ENCODE measurements around the gene FRMD8. TPM values are rescaled to one million over a fixed set of nuclear protein-coding genes. Genes with fewer than 3 reads are reported as not detected.
A peak's percentile ranks its signal among the peaks of the same experiment; 100 is the strongest.

The FRMD8 gene
- total RNA-seq, 1 donor from 2014 or later = 8.4 TPM

DNA sequence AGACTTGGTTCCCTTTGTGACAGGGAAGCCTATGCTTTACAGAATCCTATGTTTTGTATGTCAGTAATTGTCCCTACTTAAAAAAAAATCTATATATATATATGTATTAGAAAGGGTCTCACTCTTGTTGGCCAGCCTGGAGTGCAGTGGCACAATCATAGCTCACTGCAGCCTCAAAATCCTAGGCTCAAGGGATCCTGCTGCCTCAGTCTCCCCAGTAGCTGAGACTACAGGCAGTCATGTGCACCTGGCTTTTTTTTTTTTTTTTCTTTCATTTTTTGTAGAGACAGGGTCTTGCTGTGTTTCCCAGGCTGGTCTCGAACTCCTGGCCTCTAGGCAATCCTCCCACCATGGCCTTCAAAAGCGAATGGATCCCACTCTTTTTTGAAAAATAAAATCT, 34.1 kb downstream of the FRMD8 start:
- peaks cover 26% of the 10 kb centered on the region for H3K36me3 ChIP-seq
- DNase-seq = no peak
- H3K9me3 ChIP-seq (replicated peaks) = no peaks in the 10 kb centered on the region
- H3K27ac ChIP-seq (replicated peaks) = peak overlapping the region; percentile 100
- TF ChIP-seq, protein P1, sequence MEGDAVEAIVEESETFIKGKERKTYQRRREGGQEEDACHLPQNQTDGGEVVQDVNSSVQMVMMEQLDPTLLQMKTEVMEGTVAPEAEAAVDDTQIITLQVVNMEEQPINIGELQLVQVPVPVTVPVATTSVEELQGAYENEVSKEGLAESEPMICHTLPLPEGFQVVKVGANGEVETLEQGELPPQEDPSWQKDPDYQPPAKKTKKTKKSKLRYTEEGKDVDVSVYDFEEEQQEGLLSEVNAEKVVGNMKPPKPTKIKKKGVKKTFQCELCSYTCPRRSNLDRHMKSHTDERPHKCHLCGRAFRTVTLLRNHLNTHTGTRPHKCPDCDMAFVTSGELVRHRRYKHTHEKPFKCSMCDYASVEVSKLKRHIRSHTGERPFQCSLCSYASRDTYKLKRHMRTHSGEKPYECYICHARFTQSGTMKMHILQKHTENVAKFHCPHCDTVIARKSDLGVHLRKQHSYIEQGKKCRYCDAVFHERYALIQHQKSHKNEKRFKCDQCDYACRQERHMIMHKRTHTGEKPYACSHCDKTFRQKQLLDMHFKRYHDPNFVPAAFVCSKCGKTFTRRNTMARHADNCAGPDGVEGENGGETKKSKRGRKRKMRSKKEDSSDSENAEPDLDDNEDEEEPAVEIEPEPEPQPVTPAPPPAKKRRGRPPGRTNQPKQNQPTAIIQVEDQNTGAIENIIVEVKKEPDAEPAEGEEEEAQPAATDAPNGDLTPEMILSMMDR (IDR thresholded peaks at IDR 0.05; ENCODE audit: borderline replicate concordance) = no peak
- intact Hi-C loops (cut with micrococcal nuclease) = loop anchor here (5.0 kb wide), 1 partner anchor 82 kb away; no protein-coding TSS in a partner anchor
- peaks cover 89% of the 10 kb centered on the region for H3K4me1 ChIP-seq
- H3K27me3 ChIP-seq (ENCODE audit: low read depth) = no peaks in the 10 kb centered on the region
- H3K4me3 ChIP-seq = peak overlapping the region; percentile 80

DNA sequence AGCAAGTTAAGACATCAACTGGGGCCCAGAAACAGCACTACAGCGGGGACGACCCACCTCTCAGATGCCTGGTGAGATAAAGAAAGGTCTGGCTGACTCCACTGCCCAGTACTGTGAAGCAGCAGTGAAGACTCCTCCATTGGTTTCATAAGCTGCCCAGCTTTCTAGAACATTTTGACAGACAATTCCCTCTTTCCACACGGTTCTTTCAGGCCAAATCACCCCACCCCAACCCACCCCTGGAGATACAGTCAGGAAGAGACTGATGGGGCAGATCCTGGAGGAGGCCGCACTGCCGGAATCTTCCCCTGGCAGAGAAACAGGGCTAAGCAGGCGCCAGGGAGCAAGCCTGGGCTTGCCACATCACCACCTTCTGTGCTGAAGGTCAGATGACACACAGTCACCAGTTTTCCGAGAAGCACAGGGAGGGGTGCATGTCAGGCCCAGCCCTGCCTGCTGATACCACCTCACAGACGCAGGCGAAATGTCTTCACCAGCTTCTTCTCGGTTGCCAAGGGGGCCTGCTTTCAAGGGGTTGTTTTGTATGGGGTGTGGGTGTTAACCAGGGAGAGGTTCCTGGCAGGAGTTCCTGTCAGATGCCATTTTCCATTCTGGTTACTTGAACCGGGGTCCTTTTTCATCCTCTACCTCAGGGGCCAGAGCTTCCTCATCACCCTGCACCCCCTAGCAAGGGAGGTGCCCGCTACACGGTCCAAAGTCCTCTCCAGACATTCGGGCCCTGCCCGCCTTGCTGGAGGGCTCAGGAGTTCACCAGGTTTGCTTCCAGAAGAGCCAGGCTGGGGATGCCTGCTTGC, 34.7 kb downstream of the FRMD8 start:
- H3K27me3 ChIP-seq (ENCODE audit: low read depth) = no peaks in the 10 kb centered on the region
- H3K4me1 ChIP-seq = peaks cover 87% of the 10 kb centered on the region
- intact Hi-C loops (cut with micrococcal nuclease) = loop anchor here (5.0 kb wide), 1 partner anchor 81 kb away; no protein-coding TSS in a partner anchor
- H3K27ac ChIP-seq (replicated peaks) = peak overlapping the region; percentile 100
- H3K36me3 ChIP-seq = peaks cover 33% of the 10 kb centered on the region
- peak; percentile 92 for DNase-seq
- TF ChIP-seq, protein P1 (IDR thresholded peaks at IDR 0.05; ENCODE audit: borderline replicate concordance) = no peak
- H3K9me3 ChIP-seq (replicated peaks) = no peaks in the 10 kb centered on the region
- H3K4me3 ChIP-seq = peak overlapping the region; percentile 80

DNA sequence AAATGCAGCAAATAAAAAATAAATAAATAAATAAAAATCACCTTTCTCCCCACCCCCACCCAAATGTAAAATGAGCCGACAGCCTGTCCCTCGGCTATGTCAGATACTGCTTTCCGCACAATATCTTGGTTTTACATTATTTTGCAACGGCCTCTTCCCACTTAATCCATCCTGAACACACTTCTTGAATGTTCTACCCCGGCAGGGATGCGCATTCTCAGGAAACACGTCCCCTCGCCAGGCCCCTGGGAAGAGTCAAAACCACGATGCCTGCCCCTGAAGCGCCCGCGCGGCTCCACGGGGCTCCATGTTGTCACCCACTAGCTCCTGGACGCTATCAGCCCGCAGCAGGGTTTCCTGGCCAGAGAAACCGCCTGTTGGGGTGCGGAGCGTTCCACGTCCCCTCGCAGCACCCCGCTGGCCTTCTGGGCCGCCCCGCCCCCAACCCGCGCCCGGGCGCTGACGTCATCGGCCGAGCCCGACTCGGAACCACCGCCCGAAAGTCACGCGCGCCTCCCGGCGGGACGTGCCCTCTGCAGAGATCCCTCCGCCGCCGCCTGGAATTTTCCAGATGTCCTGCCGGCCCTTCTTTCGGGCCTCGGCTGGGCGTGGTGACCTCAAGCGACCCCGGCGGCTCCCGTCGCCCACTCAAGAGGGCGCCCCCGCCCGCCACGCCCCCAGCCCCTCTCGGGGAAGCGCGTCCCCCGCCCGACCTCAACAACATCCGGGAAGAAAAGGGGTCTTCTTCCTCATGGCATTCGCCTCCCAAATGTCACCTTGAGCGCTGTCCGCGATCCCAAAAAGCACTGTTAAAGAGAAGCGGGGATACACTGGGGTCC, 35.6 kb downstream of the FRMD8 start:
- no peaks in the 10 kb centered on the region for H3K9me3 ChIP-seq (replicated peaks)
- H3K4me1 ChIP-seq = peaks cover 87% of the 10 kb centered on the region
- peak; percentile 99 for DNase-seq
- peak overlapping the region; percentile 80 for H3K4me3 ChIP-seq
- no peaks in the 10 kb centered on the region for H3K27me3 ChIP-seq (ENCODE audit: low read depth)
- TF ChIP-seq, protein P1 (IDR thresholded peaks at IDR 0.05; ENCODE audit: borderline replicate concordance) = no peak
- peaks cover 41% of the 10 kb centered on the region for H3K36me3 ChIP-seq
- peak overlapping the region; percentile 100 for H3K27ac ChIP-seq (replicated peaks)
- intact Hi-C loops (cut with micrococcal nuclease) = loop anchor here (5.0 kb wide), 1 partner anchor 80 kb away; no protein-coding TSS in a partner anchor

DNA sequence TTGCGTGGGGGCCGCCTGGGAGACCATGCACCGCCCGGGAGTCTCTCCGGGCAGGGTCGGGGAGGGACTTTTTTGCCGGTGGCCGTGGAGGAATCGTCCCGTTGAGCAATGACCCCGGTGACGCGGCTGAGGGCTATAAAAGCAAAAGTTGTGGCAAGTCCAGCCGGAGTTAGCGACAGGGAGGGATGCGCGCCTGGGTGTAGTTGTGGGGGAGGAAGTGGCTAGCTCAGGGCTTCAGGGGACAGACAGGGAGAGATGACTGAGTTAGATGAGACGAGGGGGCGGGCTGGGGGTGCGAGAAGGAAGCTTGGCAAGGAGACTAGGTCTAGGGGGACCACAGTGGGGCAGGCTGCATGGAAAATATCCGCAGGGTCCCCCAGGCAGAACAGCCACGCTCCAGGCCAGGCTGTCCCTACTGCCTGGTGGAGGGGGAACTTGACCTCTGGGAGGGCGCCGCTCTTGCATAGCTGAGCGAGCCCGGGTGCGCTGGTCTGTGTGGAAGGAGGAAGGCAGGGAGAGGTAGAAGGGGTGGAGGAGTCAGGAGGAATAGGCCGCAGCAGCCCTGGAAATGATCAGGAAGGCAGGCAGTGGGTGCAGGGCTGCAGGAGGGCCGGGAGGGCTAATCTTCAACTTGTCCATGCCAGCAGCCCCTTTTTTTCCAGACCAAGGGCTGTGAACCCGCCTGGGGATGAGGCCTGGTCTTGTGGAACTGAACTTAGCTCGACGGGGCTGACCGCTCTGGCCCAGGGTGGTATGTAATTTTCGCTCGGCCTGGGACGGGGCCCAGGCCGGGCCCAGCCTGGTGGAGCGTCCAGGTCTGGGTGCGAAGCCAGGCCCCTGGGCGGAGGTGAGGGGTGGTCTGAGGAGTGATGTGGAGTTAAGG, 36.4 kb downstream of the FRMD8 start, which contains the start of gene NEAT1:
Gene NEAT1, plus strand, starts transcription at position 166 of the 883 bp plus-strand sequence.
- Histone ChIP-seq H3K36me3 (peaks cover 48% of the 10 kb centered on the region), H3K27ac (replicated peaks) (peak within 1 kb of the TSS; percentile 100), H3K4me1 (peaks cover 87% of the 10 kb centered on the region), H3K27me3 (ENCODE audit: low read depth) (no peaks in the 10 kb centered on the region), H3K9me3 (replicated peaks) (no peaks in the 10 kb centered on the region), H3K4me3 (peak within 1 kb of the TSS; percentile 80)
- TF ChIP-seq, protein P1 (IDR thresholded peaks at IDR 0.05; ENCODE audit: borderline replicate concordance) = no peak
- intact Hi-C loops (cut with micrococcal nuclease) = loop anchor here (5.0 kb wide), 1 partner anchor 79 kb away; no protein-coding TSS in a partner anchor
- DNase-seq = peak; percentile 97
